Breast epithelium (tissue), 3 donors: ENCODE measurements around the gene ARPC4.

Experiments
- CTCF ChIP-seq, 3 donors: fragments of 450-650 bp; IDR thresholded peaks; one replicate each; pipeline ENCODE4 v1.5.1; 2016 to 2017; ENCODE audit warnings: antibody characterized with exemption in 3 of 3, mild to moderate bottlenecking in 3 of 3, moderate library complexity in 3 of 3
- POLR2A ChIP-seq: fragments of 450-650 bp; IDR thresholded peaks from one replicate; pipeline ENCODE4 v1.6.1; 2016; ENCODE audit warnings: antibody characterized with exemption, mild to moderate bottlenecking, moderate library complexity
- POLR2AphosphoS5 ChIP-seq, 3 donors: sonication (generic); formaldehyde crosslinking; IDR thresholded peaks; one replicate each; pipeline ENCODE4 v1.6.1; 2017; ENCODE audit warnings: antibody characterized with exemption in 3 of 3

- TF ChIP-seq CTCF (IDR thresholded peaks at IDR 0.05) (no peak), POLR2A (no peak), POLR2AphosphoS5 (IDR thresholded peaks at IDR 0.05) (no peak)
Observed at GRCh38 chr3:9794400-9794799, 1.5 kb downstream of the ARPC4 start.
